Jurkat, Clone E6-1 (cell line): ENCODE data around the gene CNDP1.
"Not testable (repeated sequence)": the region's sequence is repeated elsewhere in the genome, so short reads cannot be mapped to it uniquely, and the experiment has no call there.

Experiments
- DNase-seq: peaks from one replicate; pipeline ENCODE4 v3.0.0-alpha.2; 2011; ENCODE audit warnings: low read depth, low spot score
- H3K4me3 ChIP-seq: 2 replicates; pipeline ENCODE4 v1.5.1; 2011; ENCODE audit warnings: mild to moderate bottlenecking, low read length, control low read depth, moderate library complexity

Gene CNDP1

GRCh38 chr18:74534981-74535649 is 815 bp downstream of the CNDP1 start:
- H3K4me3 ChIP-seq: no peak overlapping the region
- DNase-seq: no peak

DNA sequence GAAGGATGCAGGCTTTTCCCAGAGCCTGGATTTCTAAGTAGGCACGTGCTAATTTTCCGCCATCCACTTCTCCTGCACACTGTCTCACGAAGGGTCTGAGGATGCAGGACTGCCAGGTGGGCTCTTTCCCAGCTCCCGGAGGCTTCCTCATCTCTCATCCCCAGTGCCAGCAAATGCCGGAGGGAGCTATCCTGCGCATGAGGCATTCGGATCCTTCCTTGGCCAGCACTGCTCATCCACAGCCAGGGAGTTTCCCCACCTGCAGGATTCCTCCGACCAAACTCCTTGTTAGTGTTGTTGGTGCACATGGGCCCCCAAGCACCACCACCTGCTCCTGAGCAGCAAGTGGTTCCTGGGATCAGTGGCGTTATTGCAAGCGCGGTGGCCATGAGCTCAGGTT is 5.0 kb downstream of the CNDP1 start:
- no peak overlapping the region for H3K4me3 ChIP-seq
- DNase-seq: no peak

DNA sequence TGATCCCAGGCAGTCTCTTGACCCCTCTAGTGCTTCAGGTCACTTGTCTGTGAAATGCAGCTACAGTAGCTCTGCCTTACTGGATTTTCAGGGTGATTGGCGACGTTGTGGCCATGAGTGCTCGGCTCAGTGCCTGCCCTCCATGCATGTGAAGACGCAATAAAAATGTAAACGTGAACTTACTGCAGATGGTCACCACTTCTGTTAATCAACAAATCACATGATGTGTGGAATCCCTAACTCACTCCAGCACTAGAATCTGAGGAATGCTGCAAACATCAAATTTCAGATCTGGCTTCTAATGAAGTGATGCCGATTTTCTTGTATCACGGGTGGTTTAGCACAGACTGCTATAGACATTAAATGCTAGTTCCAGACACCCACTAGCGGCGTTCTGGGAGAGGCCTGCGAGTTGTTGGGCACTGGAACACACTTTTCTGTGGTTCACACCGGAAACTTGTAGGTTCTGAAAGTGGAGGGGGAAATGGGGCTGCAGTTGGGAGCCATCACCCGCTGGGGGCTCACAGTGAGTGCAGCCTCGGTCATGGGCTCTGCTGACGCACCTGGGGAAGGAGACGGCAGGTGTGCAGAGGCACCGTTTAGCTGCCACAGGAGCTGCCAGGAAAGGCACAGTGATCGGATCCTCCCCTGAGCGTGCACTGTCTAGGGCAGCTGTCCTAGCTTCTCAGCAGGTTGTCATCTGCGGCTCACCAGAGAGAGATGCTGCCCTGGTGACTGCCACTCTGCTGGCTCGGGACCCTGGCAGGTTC is 6.5 kb downstream of the CNDP1 start:
- peak; percentile 41 for DNase-seq
- no peak overlapping the region for H3K4me3 ChIP-seq

- H3K4me3 ChIP-seq: no peak overlapping the region
- no peak for DNase-seq
Observed at GRCh38 chr18:74541703-74542555, 7.6 kb downstream of the CNDP1 start.

GRCh38 chr18:74544898-74545297 is 10.6 kb downstream of the CNDP1 start:
- no peak for DNase-seq
- no peak overlapping the region for H3K4me3 ChIP-seq

- H3K4me3 ChIP-seq: no peak overlapping the region
Observed at GRCh38 chr18:74546007-74546406, 11.7 kb downstream of the CNDP1 start.

GRCh38 chr18:74546751-74547530 is 12.6 kb downstream of the CNDP1 start:
- DNase-seq: no peak
- H3K4me3 ChIP-seq: no peak overlapping the region

More at GRCh38 chr18:74546007-74546406, 11.7 kb downstream of the CNDP1 start:
- DNase-seq: no peak

DNA sequence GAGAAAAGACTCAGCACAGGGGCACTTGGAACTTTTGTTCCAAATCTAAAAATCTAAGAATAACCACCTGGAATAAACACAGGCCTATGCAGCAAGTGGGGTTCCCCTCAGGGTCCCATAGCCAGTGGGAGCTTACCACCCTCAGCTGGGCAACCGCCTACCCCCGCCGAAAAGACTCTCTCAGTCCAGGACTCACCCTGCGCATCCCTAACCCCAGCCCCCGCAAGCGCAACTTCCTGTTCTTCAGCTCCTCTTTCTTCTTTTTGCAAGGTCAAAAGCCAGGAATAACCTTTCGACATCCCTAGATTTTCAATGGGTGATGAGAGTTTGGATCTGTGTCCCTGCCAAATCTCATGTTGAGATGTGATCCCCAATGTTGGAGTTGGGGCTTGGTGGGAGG is 13.6 kb downstream of the CNDP1 start:
- DNase-seq: no peak
- no peak overlapping the region for H3K4me3 ChIP-seq

GRCh38 chr18:74549591-74550104 is 15.3 kb downstream of the CNDP1 start:
- H3K4me3 ChIP-seq: no peak overlapping the region

GRCh38 chr18:74550886-74551285 is 16.6 kb downstream of the CNDP1 start:
- no peak overlapping the region for H3K4me3 ChIP-seq

More at GRCh38 chr18:74549591-74550104, 15.3 kb downstream of the CNDP1 start:
- no peak for DNase-seq

GRCh38 chr18:74551452-74551851 is 17.2 kb downstream of the CNDP1 start:
- no peak overlapping the region for H3K4me3 ChIP-seq
- no peak for DNase-seq

More at GRCh38 chr18:74550886-74551285, 16.6 kb downstream of the CNDP1 start:
- no peak for DNase-seq

- no peak overlapping the region for H3K4me3 ChIP-seq
- DNase-seq: peak; percentile 69
Observed at GRCh38 chr18:74551936-74552555, 17.7 kb downstream of the CNDP1 start.

GRCh38 chr18:74556126-74556525 is 21.8 kb downstream of the CNDP1 start:
- H3K4me3 ChIP-seq: no peak overlapping the region
- no peak for DNase-seq

GRCh38 chr18:74558096-74558495 is 23.8 kb downstream of the CNDP1 start:
- H3K4me3 ChIP-seq: no peak overlapping the region
- DNase-seq: no peak

DNA sequence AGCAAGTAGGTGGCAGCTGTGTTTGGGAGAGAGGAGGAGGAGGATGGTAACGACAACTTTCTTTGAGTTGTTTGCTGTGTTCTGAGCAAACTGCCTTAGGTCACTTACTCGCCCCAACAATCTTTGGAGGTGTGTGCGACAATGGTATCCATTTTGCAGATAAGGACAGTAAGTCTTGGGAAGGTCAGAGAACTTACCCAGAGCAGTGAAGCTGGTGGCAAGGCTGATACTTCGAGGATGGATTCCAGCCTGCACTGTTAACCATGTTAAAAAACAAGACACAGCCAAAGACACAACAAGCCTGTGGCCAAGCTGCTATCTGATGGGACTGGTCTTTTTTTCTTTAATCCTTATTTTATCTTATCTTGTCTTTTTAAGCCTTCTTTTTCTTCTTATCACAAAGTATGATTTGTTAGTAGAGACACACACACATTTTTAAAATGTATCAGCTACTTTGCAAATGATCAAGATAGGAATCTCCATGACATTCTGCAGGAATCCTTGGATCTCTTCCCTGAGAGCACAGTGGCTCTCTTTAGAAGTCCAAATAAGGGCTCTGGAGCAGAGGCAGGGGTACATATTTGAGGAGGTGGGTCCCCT is 27.9 kb downstream of the CNDP1 start:
- DNase-seq: no peak

GRCh38 chr18:74562775-74563174 is 28.5 kb downstream of the CNDP1 start:
- DNase-seq: no peak
- no peak overlapping the region for H3K4me3 ChIP-seq

More for the DNA sequence above, 27.9 kb downstream of the CNDP1 start:
- no peak overlapping the region for H3K4me3 ChIP-seq

DNA sequence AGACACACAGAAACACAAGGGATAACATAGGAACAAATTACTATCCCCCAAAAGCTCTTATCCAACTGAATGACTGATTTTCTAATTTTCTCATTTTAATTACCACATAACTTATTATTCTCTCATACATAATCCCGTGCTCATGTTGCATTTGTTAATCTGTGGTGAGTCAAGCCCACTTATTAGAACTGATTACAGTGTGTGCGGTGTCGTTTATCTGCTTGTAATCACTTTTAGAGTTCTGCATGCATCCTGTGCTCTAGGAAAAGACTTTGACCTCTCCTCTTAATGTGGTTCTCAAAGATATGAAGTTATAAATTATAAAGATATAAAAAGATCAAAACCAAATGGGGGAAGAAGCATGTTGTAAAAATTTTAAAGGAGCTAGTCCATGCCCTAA is 29.7 kb downstream of the CNDP1 start:
- H3K4me3 ChIP-seq: no peak overlapping the region
- no peak for DNase-seq

- not testable (repeated sequence) for H3K4me3 ChIP-seq, DNase-seq
Observed at GRCh38 chr18:74565164-74565563, 30.9 kb downstream of the CNDP1 start.
